ENCODE results near the gene FALEC.

The FALEC gene

DNA sequence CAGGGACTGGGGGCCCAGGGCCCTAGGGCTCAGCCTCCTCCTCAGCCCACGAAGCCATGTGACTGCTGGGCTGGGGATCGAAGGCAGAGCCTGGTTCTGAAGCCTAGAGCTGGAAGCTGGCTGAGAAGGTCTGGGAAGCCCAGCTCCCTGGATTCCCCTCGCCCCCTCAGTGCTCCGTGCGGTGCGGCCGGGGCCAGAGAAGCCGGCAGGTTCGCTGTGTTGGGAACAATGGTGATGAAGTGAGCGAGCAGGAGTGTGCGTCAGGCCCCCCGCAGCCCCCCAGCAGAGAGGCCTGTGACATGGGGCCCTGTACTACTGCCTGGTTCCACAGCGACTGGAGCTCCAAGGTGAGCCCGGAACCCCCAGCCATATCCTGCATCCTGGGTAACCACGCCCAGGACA lies 42.8 kb downstream of the FALEC start:
- peaks cover 29% of the 10 kb centered on the region for H3K4me1 ChIP-seq (ENCODE audit: insufficient read depth, low read length)
- TF ChIP-seq, protein P1, sequence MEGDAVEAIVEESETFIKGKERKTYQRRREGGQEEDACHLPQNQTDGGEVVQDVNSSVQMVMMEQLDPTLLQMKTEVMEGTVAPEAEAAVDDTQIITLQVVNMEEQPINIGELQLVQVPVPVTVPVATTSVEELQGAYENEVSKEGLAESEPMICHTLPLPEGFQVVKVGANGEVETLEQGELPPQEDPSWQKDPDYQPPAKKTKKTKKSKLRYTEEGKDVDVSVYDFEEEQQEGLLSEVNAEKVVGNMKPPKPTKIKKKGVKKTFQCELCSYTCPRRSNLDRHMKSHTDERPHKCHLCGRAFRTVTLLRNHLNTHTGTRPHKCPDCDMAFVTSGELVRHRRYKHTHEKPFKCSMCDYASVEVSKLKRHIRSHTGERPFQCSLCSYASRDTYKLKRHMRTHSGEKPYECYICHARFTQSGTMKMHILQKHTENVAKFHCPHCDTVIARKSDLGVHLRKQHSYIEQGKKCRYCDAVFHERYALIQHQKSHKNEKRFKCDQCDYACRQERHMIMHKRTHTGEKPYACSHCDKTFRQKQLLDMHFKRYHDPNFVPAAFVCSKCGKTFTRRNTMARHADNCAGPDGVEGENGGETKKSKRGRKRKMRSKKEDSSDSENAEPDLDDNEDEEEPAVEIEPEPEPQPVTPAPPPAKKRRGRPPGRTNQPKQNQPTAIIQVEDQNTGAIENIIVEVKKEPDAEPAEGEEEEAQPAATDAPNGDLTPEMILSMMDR (IDR thresholded peaks at IDR 0.05; ENCODE audit: borderline replicate concordance, extremely low read depth, low read length, poor library complexity, severe bottlenecking): no peak
- TF ChIP-seq EZH2 (IDR thresholded peaks at IDR 0.05; ENCODE audit: borderline replicate concordance, low read depth, low read length, severe bottlenecking): no peak
- H3K4me3 ChIP-seq (ENCODE audit: low read depth in 1 of 2, low read length in 2 of 2): no peak overlapping the region
- no peaks in the 10 kb centered on the region for H4K20me1 ChIP-seq (ENCODE audit: insufficient read depth, low read length)
- H3K79me2 ChIP-seq (ENCODE audit: insufficient read depth, low read length): peaks cover 12% of the 10 kb centered on the region
- no peak overlapping the region for H3K27ac ChIP-seq (ENCODE audit: low read length)
- no peak overlapping the region for H3K9ac ChIP-seq (ENCODE audit: low read depth, low read length)
- H3K36me3 ChIP-seq (ENCODE audit: insufficient read depth, low read length): no peaks in the 10 kb centered on the region
- no peak for ATAC-seq (ENCODE audit: insufficient read depth, low read depth)
- H3K27me3 ChIP-seq (ENCODE audit: insufficient read depth, low read length, poor library complexity): no peaks in the 10 kb centered on the region
- no peak overlapping the region for H2AFZ ChIP-seq (ENCODE audit: low read depth, low read length)
- no peak overlapping the region for H3K4me2 ChIP-seq (ENCODE audit: insufficient read depth, low read length)
- no peak for DNase-seq
- no peaks in the 10 kb centered on the region for H3K9me3 ChIP-seq (ENCODE audit: insufficient read depth, low read length, severe bottlenecking)

DNA sequence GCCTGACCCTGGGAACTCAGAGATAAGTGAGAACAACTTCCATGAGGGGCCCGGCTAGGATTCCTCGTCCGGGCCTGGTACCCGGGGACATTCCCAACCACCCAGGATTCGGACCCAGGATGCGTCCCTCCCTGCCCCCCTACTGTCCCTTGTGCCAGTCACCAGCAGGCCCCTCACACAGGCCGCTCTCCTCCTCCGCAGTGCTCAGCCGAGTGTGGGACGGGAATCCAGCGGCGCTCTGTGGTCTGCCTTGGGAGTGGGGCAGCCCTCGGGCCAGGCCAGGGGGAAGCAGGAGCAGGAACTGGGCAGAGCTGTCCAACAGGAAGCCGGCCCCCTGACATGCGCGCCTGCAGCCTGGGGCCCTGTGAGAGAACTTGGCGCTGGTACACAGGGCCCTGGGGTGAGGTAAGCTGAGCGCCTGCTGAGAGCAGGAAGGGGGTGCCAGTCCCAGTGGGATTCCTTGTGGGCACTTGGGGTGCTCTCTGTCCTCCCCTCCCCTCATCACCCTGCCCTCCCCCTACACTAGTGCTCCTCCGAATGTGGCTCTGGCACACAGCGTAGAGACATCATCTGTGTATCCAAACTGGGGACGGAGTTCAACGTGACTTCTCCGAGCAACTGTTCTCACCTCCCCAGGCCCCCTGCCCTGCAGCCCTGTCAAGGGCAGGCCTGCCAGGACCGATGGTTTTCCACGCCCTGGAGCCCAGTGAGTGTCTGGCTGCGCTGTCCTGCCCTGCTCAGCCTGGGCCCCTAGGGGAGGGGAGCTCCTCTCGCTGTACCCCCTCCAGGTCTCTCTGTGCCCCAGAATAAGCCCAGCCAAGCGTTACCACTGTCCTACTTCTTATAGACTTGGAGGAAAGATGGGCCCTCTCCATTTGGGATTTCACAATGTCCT lies 43.5 kb downstream of the FALEC start:
- no peaks in the 10 kb centered on the region for H3K27me3 ChIP-seq (ENCODE audit: insufficient read depth, low read length, poor library complexity)
- no peaks in the 10 kb centered on the region for H3K36me3 ChIP-seq (ENCODE audit: insufficient read depth, low read length)
- ATAC-seq (ENCODE audit: insufficient read depth, low read depth) (no peak), DNase-seq (no peak)
- H2AFZ ChIP-seq (ENCODE audit: low read depth, low read length): no peak overlapping the region
- peaks cover 34% of the 10 kb centered on the region for H3K4me1 ChIP-seq (ENCODE audit: insufficient read depth, low read length)
- no peaks in the 10 kb centered on the region for H3K9me3 ChIP-seq (ENCODE audit: insufficient read depth, low read length, severe bottlenecking)
- H3K4me3 ChIP-seq (ENCODE audit: low read depth in 1 of 2, low read length in 2 of 2): no peak overlapping the region
- H3K9ac ChIP-seq (ENCODE audit: low read depth, low read length): no peak overlapping the region
- H4K20me1 ChIP-seq (ENCODE audit: insufficient read depth, low read length): no peaks in the 10 kb centered on the region
- H3K27ac ChIP-seq (ENCODE audit: low read length): no peak overlapping the region
- TF ChIP-seq EZH2 (IDR thresholded peaks at IDR 0.05; ENCODE audit: borderline replicate concordance, low read depth, low read length, severe bottlenecking): no peak
- TF ChIP-seq, protein P1 (IDR thresholded peaks at IDR 0.05; ENCODE audit: borderline replicate concordance, extremely low read depth, low read length, poor library complexity, severe bottlenecking): no peak
- H3K4me2 ChIP-seq (ENCODE audit: insufficient read depth, low read length): no peak overlapping the region
- H3K79me2 ChIP-seq (ENCODE audit: insufficient read depth, low read length): peaks cover 12% of the 10 kb centered on the region

DNA sequence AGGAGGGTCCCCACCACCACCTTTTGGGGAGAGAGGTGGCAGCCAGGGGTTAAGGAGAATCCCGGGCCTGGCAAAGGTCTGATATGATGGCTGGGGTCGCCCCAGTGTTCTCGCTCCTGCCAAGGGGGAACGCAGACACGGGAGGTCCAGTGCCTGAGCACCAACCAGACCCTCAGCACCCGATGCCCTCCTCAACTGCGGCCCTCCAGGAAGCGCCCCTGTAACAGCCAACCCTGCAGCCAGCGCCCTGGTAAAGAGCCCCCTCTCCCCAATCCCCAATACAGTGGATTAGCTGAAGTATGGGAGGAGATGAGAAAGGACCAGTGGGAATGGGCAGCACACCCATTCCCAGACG lies 44.1 kb downstream of the FALEC start:
- H3K9me3 ChIP-seq (ENCODE audit: insufficient read depth, low read length, severe bottlenecking): no peaks in the 10 kb centered on the region
- H3K4me3 ChIP-seq (ENCODE audit: low read depth in 1 of 2, low read length in 2 of 2): no peak overlapping the region
- H3K27ac ChIP-seq (ENCODE audit: low read length): no peak overlapping the region
- H2AFZ ChIP-seq (ENCODE audit: low read depth, low read length): no peak overlapping the region
- no peak for ATAC-seq (ENCODE audit: insufficient read depth, low read depth)
- H4K20me1 ChIP-seq (ENCODE audit: insufficient read depth, low read length): no peaks in the 10 kb centered on the region
- H3K36me3 ChIP-seq (ENCODE audit: insufficient read depth, low read length): no peaks in the 10 kb centered on the region
- DNase-seq: no peak
- no peak for TF ChIP-seq EZH2 (IDR thresholded peaks at IDR 0.05; ENCODE audit: borderline replicate concordance, low read depth, low read length, severe bottlenecking)
- TF ChIP-seq, protein P1 (IDR thresholded peaks at IDR 0.05; ENCODE audit: borderline replicate concordance, extremely low read depth, low read length, poor library complexity, severe bottlenecking): no peak
- H3K9ac ChIP-seq (ENCODE audit: low read depth, low read length): no peak overlapping the region
- H3K4me2 ChIP-seq (ENCODE audit: insufficient read depth, low read length): no peak overlapping the region
- peaks cover 12% of the 10 kb centered on the region for H3K79me2 ChIP-seq (ENCODE audit: insufficient read depth, low read length)
- no peaks in the 10 kb centered on the region for H3K27me3 ChIP-seq (ENCODE audit: insufficient read depth, low read length, poor library complexity)
- H3K4me1 ChIP-seq (ENCODE audit: insufficient read depth, low read length): peaks cover 34% of the 10 kb centered on the region

Data from DND-41 (cell line).